ENCODE data around the gene TEX35.
"Not testable (repeated sequence)": the region's sequence is repeated elsewhere in the genome, so short reads cannot be mapped to it uniquely, and the experiment has no call there.

The TEX35 gene

GRCh38 chr1:178551307-178551706 lies 38.4 kb downstream of the TEX35 start:
- no peak for DNase-seq (ENCODE audit: extremely low read depth, low read depth)
- TF ChIP-seq CTCF (IDR thresholded peaks at IDR 0.05; ENCODE audit: low read depth, low read length): no peak

GRCh38 chr1:178551940-178552339 lies 39.0 kb downstream of the TEX35 start:
- no peak for TF ChIP-seq CTCF (IDR thresholded peaks at IDR 0.05; ENCODE audit: low read depth, low read length)
- no peak for DNase-seq (ENCODE audit: extremely low read depth, low read depth)

- DNase-seq (ENCODE audit: extremely low read depth, low read depth): no peak
- TF ChIP-seq CTCF (IDR thresholded peaks at IDR 0.05; ENCODE audit: low read depth, low read length): no peak
These were observed 39.9 kb downstream of the TEX35 start for GRCh38 chr1:178552856-178553255.

GRCh38 chr1:178554351-178554750 lies 41.4 kb downstream of the TEX35 start:
- not testable (repeated sequence) for DNase-seq (ENCODE audit: extremely low read depth, low read depth)

GRCh38 chr1:178555613-178556012 lies 42.7 kb downstream of the TEX35 start:
- not testable (repeated sequence) for DNase-seq (ENCODE audit: extremely low read depth, low read depth)

GRCh38 chr1:178558816-178559215 lies 45.9 kb downstream of the TEX35 start:
- not testable (repeated sequence) for DNase-seq (ENCODE audit: extremely low read depth, low read depth)

GRCh38 chr1:178560871-178561376 lies 48.0 kb downstream of the TEX35 start:
- DNase-seq (ENCODE audit: extremely low read depth, low read depth): no peak
- TF ChIP-seq CTCF (IDR thresholded peaks at IDR 0.05; ENCODE audit: low read depth, low read length): no peak

GRCh38 chr1:178563099-178563820 lies 50.4 kb downstream of the TEX35 start:
- DNase-seq (ENCODE audit: extremely low read depth, low read depth): no peak
- no peak for TF ChIP-seq CTCF (IDR thresholded peaks at IDR 0.05; ENCODE audit: low read depth, low read length)

- DNase-seq (ENCODE audit: extremely low read depth, low read depth): no peak
- TF ChIP-seq CTCF (IDR thresholded peaks at IDR 0.05; ENCODE audit: low read depth, low read length): no peak
These were observed 51.3 kb downstream of the TEX35 start for GRCh38 chr1:178564086-178564782.

Measured in AG09319 (cell line).